Ectodermal cell (in vitro differentiated cells): Measurements from ENCODE around the gene LRMDA.

Experiments used
- H3K27ac ChIP-seq: 2 replicates; pipeline ENCODE4 v1.7.0; 2013; ENCODE audit warnings: mild to moderate bottlenecking, low read depth, low read length; ENCODE audit not compliant: insufficient read depth, poor library complexity, severe bottlenecking
- H3K27me3 ChIP-seq: 2 replicates; pipeline ENCODE4 v1.7.0; 2013; ENCODE audit warnings: mild to moderate bottlenecking, low read length; ENCODE audit not compliant: insufficient read depth, control insufficient read depth, poor library complexity, severe bottlenecking
- H3K36me3 ChIP-seq: one replicate; pipeline ENCODE4 v1.7.0; 2013; ENCODE audit warnings: low read length; ENCODE audit not compliant: control insufficient read depth, insufficient read depth
- H3K4me1 ChIP-seq: one replicate; pipeline ENCODE4 v1.7.0; 2013; ENCODE audit warnings: low read length; ENCODE audit not compliant: control insufficient read depth, insufficient read depth
- H3K4me3 ChIP-seq: 2 replicates; pipeline ENCODE4 v1.7.0; 2013; ENCODE audit warnings: low read depth, low read length, control low read depth; ENCODE audit not compliant: insufficient read depth
- H3K9me3 ChIP-seq: 2 replicates; pipeline ENCODE4 v1.7.0; 2013; ENCODE audit warnings: mild to moderate bottlenecking, low read length, moderate library complexity; ENCODE audit not compliant: control insufficient read depth
- WGBS, 2 experiments: methylation state at CpG; one replicate each; pipeline ENCODE4 v1.1.7; 2013; ENCODE audit warnings: missing lambda C conversion rate in 2 of 2; 5-methylcytosine and 5-hydroxymethylcytosine counted together

The LRMDA gene

DNA sequence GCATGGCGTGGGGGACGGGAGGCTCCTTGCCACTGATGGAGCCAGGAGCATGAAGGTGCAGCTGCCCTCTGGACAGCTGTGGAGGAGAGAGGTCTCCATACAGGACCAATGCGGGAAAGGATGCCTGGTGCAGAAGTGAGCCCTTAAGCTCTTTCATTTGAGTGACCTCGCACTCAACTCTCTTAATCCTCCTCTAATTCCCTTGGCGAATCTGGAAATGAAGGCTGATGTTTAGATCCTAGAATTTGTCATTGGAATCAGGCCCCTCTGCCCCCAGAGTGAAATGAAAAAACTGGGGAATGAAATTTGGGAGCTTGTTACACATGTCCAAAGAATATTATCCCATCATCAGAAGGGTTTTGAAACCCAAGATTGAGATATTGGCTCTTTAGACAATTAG is 639.5 kb downstream of the LRMDA start:
- 94% methylated on average over 5 of the region's 5 CpGs for WGBS, 2 experiments
- Histone ChIP-seq H3K27me3 (no peaks in the 10 kb centered on the region), H3K9me3 (no peaks in the 10 kb centered on the region), H3K27ac (no peak overlapping the region), H3K36me3 (no peaks in the 10 kb centered on the region), H3K4me3 (no peak overlapping the region), H3K4me1 (no peaks in the 10 kb centered on the region)

DNA sequence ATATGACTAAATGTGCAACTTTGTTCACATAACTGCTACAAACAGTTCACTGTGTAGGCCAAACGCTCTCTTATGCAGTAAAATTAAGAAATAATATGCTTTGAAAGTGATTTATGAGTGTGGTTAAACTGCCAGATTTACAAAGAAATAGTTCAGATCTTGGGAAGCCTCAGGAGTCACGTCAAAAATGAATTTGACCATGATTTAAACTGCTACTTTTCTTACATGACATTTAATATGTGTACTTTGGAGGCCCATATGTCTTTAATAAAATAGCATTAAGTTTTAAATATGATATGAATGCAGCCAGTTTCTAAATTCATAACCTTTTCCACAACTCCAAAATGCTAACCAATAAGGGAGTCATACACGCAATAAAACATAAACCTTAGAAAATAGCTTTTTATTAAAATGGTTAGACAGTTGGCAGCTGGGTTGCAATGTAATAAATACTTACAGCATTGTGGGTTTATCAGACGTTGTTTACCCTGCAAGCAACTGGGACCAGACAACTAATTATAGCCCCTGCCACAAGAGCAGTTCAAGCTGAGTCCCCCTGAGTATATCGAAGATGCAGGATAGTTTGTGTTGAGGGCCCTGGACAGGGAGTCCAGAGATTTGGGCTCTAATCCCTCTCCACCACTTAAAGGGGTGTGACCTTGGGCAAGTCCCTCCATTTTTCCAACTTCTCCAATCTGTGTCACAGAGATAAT is 640.4 kb downstream of the LRMDA start:
- Histone ChIP-seq H3K27ac (no peak overlapping the region), H3K9me3 (no peaks in the 10 kb centered on the region), H3K4me1 (no peaks in the 10 kb centered on the region), H3K36me3 (no peaks in the 10 kb centered on the region), H3K27me3 (no peaks in the 10 kb centered on the region), H3K4me3 (no peak overlapping the region)
- 91 to 96% methylated on average over 4 of the region's 5 CpGs for WGBS, 2 experiments

DNA sequence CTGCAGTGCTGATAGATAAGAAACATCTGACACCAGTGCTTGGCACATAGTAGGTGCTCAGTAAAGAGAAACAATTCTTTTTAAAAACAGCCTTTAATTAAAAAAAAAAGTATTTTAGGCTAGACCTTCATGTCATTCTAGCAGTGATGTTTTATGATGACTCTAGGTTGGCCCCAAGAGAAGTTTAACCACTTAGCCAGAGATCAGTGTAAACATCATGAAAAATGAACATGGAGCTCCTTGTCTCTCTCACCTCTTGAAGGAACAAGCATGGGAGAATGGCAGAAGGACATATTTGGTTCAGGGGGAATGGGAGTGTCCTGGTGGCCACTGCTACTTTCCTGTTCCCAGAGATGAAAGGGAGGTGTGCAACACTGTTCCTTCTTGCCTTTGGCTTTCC is 641.0 kb downstream of the LRMDA start:
- H3K9me3 ChIP-seq: no peaks in the 10 kb centered on the region
- H3K4me1 ChIP-seq: no peaks in the 10 kb centered on the region
- no peaks in the 10 kb centered on the region for H3K36me3 ChIP-seq
- no peaks in the 10 kb centered on the region for H3K27me3 ChIP-seq
- H3K4me3 ChIP-seq: no peak overlapping the region
- no peak overlapping the region for H3K27ac ChIP-seq

DNA sequence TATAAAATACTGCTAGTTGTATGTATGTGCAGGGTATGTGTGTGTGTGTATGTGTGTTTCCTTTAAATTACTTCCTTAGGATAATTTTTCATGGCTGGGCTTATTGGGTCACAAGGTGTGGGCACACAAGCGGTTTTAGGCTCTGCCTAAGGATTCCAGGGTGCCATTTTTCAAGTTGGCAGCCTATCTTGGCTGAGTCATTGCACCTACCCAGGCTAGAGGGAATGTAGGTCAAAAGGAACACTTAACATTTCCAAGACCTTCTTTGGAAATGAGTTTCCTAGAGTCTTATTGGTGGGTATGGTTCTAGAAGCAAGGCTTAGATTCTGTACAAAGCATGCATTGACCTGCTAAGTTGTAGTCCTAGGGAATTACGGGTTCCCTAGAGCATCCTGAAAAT is 642.1 kb downstream of the LRMDA start:
- Histone ChIP-seq H3K9me3 (no peaks in the 10 kb centered on the region), H3K4me3 (no peak overlapping the region), H3K27ac (no peak overlapping the region), H3K27me3 (no peaks in the 10 kb centered on the region), H3K4me1 (no peaks in the 10 kb centered on the region), H3K36me3 (no peaks in the 10 kb centered on the region)
- 97 to 99% methylated on average over 2 of the region's 2 CpGs for WGBS, 2 experiments

DNA sequence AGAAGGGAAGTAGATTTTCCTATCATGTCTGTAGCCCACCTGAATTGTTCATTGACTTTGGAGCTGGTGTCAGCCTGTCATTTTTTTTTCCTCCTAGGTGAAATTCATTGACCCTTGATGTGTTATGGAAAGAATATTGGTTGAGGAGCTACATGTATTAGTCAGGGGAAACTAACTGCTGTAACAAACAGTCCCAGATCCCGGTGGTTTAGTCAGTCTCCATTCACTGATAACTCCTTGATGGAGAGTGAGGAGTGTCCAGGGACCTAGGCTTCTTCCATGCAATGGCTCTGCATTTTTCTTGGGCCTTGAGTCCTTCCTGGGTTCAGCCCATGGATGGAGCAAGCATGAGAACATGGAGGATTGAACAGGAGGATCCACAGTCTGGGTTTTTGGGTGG is 643.2 kb downstream of the LRMDA start:
- WGBS, 2 experiments: 93 to 100% methylated on average over 1 of the region's 1 CpG

DNA sequence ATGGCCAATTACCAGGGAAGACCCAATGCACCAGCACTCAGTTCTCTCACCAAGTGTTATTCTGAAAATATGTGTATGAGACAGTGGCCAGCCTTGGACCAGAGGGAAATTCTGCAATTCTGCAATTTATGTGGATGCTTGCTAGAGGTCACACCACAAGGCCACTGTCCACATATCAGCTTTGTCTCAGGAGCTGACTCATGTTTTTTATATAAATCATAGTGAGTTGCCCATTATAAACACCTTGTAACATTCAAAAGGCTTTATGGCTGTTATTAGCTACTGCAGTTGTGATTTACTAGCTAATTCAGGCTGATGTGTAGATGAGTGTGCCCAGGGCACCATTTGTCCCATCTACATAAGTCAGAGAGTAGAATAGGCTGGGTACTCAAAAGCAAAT is 649.0 kb downstream of the LRMDA start:
- no peaks in the 10 kb centered on the region for H3K27me3 ChIP-seq
- no peak overlapping the region for H3K27ac ChIP-seq
- peaks cover 5% of the 10 kb centered on the region for H3K4me1 ChIP-seq
- no peaks in the 10 kb centered on the region for H3K9me3 ChIP-seq
- no peaks in the 10 kb centered on the region for H3K36me3 ChIP-seq
- H3K4me3 ChIP-seq: no peak overlapping the region

More for the DNA sequence above, 643.2 kb downstream of the LRMDA start:
- no peaks in the 10 kb centered on the region for H3K36me3 ChIP-seq
- H3K4me3 ChIP-seq: no peak overlapping the region
- no peaks in the 10 kb centered on the region for H3K4me1 ChIP-seq
- no peaks in the 10 kb centered on the region for H3K27me3 ChIP-seq
- no peak overlapping the region for H3K27ac ChIP-seq
- H3K9me3 ChIP-seq: no peaks in the 10 kb centered on the region

DNA sequence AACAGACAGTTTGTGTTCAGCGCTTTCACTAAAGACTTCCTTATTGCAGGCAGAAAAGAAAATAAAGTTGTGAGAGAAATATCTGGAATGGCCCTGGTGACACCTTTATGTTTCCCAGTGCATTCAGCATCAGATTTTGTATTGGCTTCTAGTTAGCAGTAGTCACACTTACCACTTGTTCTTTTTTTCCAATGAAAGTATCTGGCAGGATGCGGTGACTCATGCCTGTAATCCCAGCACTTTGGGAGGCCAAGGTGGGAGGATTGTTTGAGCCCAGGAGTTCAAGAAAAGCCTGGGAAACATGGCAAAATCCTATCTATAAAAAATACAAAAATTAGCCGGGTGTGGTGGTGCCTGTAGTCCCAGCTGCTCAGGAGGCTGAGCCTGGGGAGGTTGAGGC is 649.6 kb downstream of the LRMDA start:
- Histone ChIP-seq H3K36me3 (no peaks in the 10 kb centered on the region), H3K4me1 (peaks cover 5% of the 10 kb centered on the region), H3K9me3 (no peaks in the 10 kb centered on the region), H3K27me3 (no peaks in the 10 kb centered on the region), H3K27ac (no peak overlapping the region), H3K4me3 (no peak overlapping the region)
- 89 to 90% methylated on average over 3 of the region's 3 CpGs for WGBS, 2 experiments

DNA sequence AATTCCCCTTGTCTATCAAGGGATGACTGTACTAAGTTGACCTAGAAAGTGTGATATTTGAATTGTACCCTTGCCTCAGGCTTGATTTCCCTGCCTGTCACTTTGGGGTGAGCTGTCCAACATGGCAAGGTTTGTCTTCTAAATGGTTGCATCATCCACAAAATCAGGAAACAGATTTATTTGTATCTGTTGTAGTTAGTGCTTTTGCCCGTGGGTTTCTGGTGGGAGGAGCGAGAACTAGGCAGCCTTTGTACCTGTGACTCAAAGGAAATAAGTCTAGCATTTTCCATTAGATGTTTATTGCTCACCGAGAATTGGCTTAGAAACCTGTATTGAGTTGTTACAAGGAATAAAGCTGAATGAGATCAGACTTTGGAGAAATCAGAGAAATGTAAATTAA is 650.8 kb downstream of the LRMDA start:
- no peaks in the 10 kb centered on the region for H3K36me3 ChIP-seq
- H3K9me3 ChIP-seq: no peaks in the 10 kb centered on the region
- H3K27me3 ChIP-seq: no peaks in the 10 kb centered on the region
- no peak overlapping the region for H3K27ac ChIP-seq
- H3K4me1 ChIP-seq: peaks cover 5% of the 10 kb centered on the region
- 91 to 93% methylated on average over 3 of the region's 3 CpGs for WGBS, 2 experiments
- H3K4me3 ChIP-seq: no peak overlapping the region

DNA sequence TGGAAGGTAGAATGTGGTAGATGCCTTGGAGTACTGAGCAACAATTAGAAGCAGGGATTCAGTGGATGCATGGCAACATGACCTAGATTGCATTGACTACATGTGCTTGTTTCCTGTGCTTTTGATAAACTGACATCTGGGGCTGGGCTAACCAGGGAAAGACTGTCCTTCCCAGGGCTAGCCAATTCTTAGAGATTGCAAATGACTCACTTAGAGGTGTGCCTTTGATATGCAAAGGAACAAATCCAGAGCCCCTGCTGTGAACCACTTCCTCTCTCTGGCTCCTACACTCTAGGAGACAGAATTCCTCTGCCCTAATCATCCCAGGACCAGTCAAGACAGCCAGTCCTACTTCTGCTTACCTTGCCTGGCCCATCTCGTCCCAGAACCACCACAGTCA is 651.5 kb downstream of the LRMDA start:
- H3K27ac ChIP-seq: no peak overlapping the region
- H3K36me3 ChIP-seq: no peaks in the 10 kb centered on the region
- peaks cover 5% of the 10 kb centered on the region for H3K4me1 ChIP-seq
- no peaks in the 10 kb centered on the region for H3K27me3 ChIP-seq
- no peak overlapping the region for H3K4me3 ChIP-seq
- no peaks in the 10 kb centered on the region for H3K9me3 ChIP-seq
- 7 to 15% methylated on average over 1 of the region's 1 CpG for WGBS, 2 experiments

DNA sequence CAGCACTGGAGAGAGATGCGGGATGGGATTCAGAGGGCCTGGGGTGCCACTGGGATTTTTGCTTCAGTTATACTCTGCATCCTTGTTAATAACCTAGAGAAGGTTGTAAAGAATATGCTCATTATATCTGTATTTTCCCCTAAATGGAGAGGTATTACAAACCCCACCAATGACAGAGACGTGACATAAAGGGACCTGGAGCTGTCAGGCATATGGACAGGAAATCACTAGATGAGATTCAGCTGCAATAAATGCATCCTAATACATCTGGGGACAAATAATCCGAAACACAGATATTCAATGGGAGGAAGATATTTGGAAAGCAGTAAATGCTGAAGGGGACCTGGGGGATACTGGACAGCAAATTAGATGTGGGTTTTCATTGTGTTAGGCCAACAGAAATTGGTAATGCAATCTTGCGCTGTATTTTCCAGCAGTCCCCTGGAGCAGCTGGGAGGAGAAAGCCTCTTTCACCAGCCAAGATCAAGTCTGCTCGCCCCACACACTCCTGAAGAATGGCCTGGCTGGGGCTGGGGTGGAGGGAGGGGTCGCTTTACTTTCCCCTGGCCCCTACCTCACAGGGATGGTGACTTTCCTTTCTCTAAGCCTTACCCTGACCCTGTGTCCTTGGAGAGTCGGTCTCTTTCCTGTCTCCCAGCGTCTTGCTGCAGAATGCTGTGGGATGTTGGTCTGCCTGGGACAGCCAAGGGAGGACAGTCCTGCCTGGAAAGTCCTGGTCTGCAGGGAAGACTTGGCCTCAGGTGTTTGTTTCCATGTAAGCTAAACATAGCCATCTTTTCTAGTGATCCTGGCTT is 653.8 kb downstream of the LRMDA start:
- Histone ChIP-seq H3K4me1 (peaks cover 5% of the 10 kb centered on the region), H3K9me3 (no peaks in the 10 kb centered on the region), H3K27ac (no peak overlapping the region), H3K27me3 (no peaks in the 10 kb centered on the region), H3K4me3 (no peak overlapping the region), H3K36me3 (no peaks in the 10 kb centered on the region)
- 90 to 92% methylated on average over 8 of the region's 8 CpGs for WGBS, 2 experiments
